Mucosa of gallbladder (tissue), 1 donor: ENCODE measurements around the gene SOD1. TPM values are rescaled to one million over a fixed set of nuclear protein-coding genes. Genes with fewer than 3 reads are reported as not detected.

ENCODE experiments used
- total RNA-seq: library from RNA; stranded (reverse); gene quantifications from one replicate; pipeline ENCODE4 v1.2.1, GENCODE V29; 2021
- donor health status: DM: no; HTN: no; CAD: no.

The SOD1 gene
- total RNA-seq, 1 donor from 2014 or later, result 344 TPM

Other genes with a start within 250 kb of the SOD1 start
- 28.8 TPM for gene SCAF4, start 72.4 kb downstream of the SOD1 start, total RNA-seq
- 4.0 TPM for gene HUNK, start 213.3 kb downstream of the SOD1 start, total RNA-seq